Measurements from ENCODE around the gene CDC73. TPM values are rescaled to one million over a fixed set of nuclear protein-coding genes. Genes with fewer than 3 reads are reported as not detected.

Gene CDC73
- total and polyA plus RNA-seq, 2 of the 13 experiments (the other 11 are each of a cell fraction or from before 2014, with no cell fraction given), result 20.2 to 26.3 TPM

DNA sequence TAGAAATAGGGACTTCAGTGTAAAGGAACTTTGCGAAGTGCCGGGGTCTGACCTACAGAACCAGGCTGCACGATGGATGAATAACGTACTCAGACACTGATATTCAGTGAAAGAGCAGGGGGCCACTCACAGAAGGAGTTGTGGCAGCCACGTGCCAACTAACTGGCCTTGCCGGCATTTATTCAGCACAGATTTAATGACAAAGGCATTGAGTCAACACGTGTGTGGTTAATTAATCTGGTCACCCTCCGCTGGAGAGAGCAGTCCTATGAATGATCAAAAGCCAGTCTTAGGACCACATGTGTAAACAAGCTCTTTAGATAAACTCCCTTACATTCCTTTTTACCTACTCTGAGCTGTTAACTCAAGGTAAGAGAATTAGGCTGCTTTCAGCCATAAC, 70.8 kb downstream of the CDC73 start:
- ChIA-PET POLR2A (no interaction called here), CTCF (ENCODE audit: low intra/inter-chr PET ratio, low total read pairs) (no interaction called here)
- Histone ChIP-seq H3K9me3 (ENCODE audit: low read length) (peaks cover 10% of the 10 kb centered on the region), H3K27ac (ENCODE audit: extremely low read length, insufficient read depth, low read length) (no peak overlapping the region), H3K4me1 (ENCODE audit: insufficient read depth, low read length) (peaks cover 22% of the 10 kb centered on the region), H3K4me3 (replicated peaks in 1 of 3; ENCODE audit: insufficient read depth in 1 of 3, low read depth in 2 of 3, low read length in 3 of 3) (no peak overlapping the region), H3K36me3 (replicated peaks in 1 of 2; ENCODE audit: control insufficient read depth in 1 of 2, insufficient read depth in 2 of 2, low read length in 2 of 2) (peaks cover 0 to 7% of the 10 kb centered on the region in 2 experiments; a peak in 2 of 5 replicates), H4K20me1 (ENCODE audit: insufficient read depth, low read length) (no peaks in the 10 kb centered on the region), H3K27me3 (ENCODE audit: control insufficient read depth in 1 of 2, insufficient read depth in 2 of 2, low read length in 2 of 2) (no peaks in the 10 kb centered on the region), H3K9ac (ENCODE audit: insufficient read depth, low read depth, low read length) (no peak overlapping the region), H3K4me2 (ENCODE audit: low read depth, low read length) (no peak overlapping the region), H3K79me2 (ENCODE audit: insufficient read depth, low read length) (peaks cover 20% of the 10 kb centered on the region), H2AFZ (ENCODE audit: low read length) (no peak overlapping the region)
- no peak for ATAC-seq
- no TSS peak for BruUV-seq (replicated peaks)
- 98% methylated on average over 8 of the region's 8 CpGs for WGBS (ENCODE audit: low lambda C conversion rate)
- DNase-seq (ENCODE audit: low spot score), result no peak
- TF ChIP-seq ZSCAN9 (CRISPR knock-in tag; IDR thresholded peaks at IDR 0.05; ENCODE audit: borderline replicate concordance) (no peak), ZNF121 (CRISPR knock-in tag; IDR thresholded peaks at IDR 0.05) (no peak), EHMT2 (IDR thresholded peaks at IDR 0.05; ENCODE audit: borderline replicate concordance, low read depth, low read length) (no peak), RORA (CRISPR knock-in tag; IDR thresholded peaks at IDR 0.05) (no peak), SMARCC2 (IDR thresholded peaks at IDR 0.05) (no peak), ZNF253 (CRISPR knock-in tag; IDR thresholded peaks at IDR 0.05; ENCODE audit: borderline replicate concordance) (peak; percentile 93)
- TF ChIP-seq, protein P1, sequence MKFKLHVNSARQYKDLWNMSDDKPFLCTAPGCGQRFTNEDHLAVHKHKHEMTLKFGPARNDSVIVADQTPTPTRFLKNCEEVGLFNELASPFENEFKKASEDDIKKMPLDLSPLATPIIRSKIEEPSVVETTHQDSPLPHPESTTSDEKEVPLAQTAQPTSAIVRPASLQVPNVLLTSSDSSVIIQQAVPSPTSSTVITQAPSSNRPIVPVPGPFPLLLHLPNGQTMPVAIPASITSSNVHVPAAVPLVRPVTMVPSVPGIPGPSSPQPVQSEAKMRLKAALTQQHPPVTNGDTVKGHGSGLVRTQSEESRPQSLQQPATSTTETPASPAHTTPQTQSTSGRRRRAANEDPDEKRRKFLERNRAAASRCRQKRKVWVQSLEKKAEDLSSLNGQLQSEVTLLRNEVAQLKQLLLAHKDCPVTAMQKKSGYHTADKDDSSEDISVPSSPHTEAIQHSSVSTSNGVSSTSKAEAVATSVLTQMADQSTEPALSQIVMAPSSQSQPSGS (CRISPR knock-in tag; IDR thresholded peaks at IDR 0.05), result no peak
- TF ChIP-seq, protein P2, sequence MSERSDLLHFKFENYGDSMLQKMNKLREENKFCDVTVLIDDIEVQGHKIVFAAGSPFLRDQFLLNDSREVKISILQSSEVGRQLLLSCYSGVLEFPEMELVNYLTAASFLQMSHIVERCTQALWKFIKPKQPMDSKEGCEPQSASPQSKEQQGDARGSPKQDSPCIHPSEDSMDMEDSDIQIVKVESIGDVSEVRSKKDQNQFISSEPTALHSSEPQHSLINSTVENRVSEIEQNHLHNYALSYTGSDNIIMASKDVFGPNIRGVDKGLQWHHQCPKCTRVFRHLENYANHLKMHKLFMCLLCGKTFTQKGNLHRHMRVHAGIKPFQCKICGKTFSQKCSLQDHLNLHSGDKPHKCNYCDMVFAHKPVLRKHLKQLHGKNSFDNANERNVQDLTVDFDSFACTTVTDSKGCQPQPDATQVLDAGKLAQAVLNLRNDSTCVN (CRISPR knock-in tag; IDR thresholded peaks at IDR 0.05; ENCODE audit: borderline replicate concordance), result no peak
- TF ChIP-seq, protein P3, sequence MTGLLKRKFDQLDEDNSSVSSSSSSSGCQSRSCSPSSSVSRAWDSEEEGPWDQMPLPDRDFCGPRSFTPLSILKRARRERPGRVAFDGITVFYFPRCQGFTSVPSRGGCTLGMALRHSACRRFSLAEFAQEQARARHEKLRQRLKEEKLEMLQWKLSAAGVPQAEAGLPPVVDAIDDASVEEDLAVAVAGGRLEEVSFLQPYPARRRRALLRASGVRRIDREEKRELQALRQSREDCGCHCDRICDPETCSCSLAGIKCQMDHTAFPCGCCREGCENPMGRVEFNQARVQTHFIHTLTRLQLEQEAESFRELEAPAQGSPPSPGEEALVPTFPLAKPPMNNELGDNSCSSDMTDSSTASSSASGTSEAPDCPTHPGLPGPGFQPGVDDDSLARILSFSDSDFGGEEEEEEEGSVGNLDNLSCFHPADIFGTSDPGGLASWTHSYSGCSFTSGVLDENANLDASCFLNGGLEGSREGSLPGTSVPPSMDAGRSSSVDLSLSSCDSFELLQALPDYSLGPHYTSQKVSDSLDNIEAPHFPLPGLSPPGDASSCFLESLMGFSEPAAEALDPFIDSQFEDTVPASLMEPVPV (CRISPR knock-in tag; IDR thresholded peaks at IDR 0.05), result no peak
- FAIRE-seq, result no peak
- in situ Hi-C loops (cut with HindIII; ENCODE audit: extremely low pct_ligation_motif_present, low pct_unique_long_range_greater_than_20kb), result no loop called here
- intact Hi-C loops (cut with micrococcal nuclease; ENCODE audit: unreplicated experiment), result no loop called here

Data from HepG2 (cell line).